ENCODE measurements around the gene ZNF513.

ZNF513 gene

DNA sequence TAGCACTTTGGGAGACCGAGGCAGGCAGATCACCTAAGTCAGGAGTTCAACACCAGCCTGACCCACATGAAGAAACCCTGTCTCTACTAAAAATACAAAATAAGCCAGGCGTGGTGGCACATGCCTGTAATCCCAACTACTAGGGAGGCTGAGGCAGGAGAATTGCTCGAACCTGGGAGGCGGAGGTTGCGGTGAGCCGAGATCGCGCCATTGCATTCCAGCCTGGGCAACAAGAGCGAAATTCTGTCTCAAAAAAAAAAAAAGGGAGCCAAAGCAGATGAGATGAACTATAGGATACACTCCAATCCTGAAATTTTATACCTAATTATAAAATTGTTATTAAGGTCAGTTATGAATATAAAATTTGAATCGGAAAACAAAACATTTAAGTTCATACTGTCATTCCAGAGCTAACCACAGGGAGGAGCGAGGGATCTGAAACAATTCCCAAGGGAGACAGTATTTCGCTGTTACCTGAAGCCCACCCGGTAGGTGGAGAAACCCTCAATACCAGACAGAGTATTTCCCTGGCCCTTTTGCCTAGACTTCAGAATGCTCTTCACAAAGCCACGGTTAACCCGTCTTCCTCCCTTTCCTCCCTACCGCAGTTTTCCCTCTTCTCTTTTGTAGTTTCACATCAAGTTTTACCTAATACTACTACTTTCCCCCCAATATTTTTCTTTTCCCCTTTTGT is 27.4 kb upstream of the ZNF513 start:
- TF ChIP-seq, protein P1, sequence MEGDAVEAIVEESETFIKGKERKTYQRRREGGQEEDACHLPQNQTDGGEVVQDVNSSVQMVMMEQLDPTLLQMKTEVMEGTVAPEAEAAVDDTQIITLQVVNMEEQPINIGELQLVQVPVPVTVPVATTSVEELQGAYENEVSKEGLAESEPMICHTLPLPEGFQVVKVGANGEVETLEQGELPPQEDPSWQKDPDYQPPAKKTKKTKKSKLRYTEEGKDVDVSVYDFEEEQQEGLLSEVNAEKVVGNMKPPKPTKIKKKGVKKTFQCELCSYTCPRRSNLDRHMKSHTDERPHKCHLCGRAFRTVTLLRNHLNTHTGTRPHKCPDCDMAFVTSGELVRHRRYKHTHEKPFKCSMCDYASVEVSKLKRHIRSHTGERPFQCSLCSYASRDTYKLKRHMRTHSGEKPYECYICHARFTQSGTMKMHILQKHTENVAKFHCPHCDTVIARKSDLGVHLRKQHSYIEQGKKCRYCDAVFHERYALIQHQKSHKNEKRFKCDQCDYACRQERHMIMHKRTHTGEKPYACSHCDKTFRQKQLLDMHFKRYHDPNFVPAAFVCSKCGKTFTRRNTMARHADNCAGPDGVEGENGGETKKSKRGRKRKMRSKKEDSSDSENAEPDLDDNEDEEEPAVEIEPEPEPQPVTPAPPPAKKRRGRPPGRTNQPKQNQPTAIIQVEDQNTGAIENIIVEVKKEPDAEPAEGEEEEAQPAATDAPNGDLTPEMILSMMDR (IDR thresholded peaks at IDR 0.05; ENCODE audit: insufficient read depth, low read depth, low read length, missing control alignments) = peak; percentile 77
- H3K4me3 ChIP-seq (ENCODE audit: low read length) = peak overlapping the region; percentile 90
- peak; percentile 68 for DNase-seq (ENCODE audit: low read depth)

GRCh38 chr2:27400348-27401135 is 20.0 kb upstream of the ZNF513 start:
- no peak overlapping the region for H3K4me3 ChIP-seq (ENCODE audit: low read length)
- TF ChIP-seq, protein P1 (IDR thresholded peaks at IDR 0.05; ENCODE audit: insufficient read depth, low read depth, low read length, missing control alignments) = no peak
- DNase-seq (ENCODE audit: low read depth) = no peak

DNA sequence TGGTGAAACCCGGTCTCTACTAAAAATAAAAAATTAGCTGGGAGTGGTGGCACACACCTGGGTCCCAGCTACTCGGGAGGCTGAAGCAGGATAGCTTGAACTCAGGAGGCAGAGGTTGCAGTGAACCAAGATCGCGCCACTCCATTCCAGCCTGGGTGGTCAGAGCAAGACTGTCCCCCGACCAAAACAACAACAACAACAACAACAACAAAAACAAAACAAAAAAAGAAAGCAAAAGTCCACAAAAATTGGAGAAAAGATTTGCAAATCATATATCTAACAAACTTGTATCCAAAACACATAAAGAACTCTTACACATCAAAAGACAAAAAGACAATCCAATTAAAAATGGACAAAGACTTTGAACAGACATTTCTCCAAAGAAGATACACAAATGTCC is 18.4 kb upstream of the ZNF513 start:
- no peak for DNase-seq (ENCODE audit: low read depth)
- TF ChIP-seq, protein P1 (IDR thresholded peaks at IDR 0.05; ENCODE audit: insufficient read depth, low read depth, low read length, missing control alignments) = no peak
- H3K4me3 ChIP-seq (ENCODE audit: low read length) = no peak overlapping the region

DNA sequence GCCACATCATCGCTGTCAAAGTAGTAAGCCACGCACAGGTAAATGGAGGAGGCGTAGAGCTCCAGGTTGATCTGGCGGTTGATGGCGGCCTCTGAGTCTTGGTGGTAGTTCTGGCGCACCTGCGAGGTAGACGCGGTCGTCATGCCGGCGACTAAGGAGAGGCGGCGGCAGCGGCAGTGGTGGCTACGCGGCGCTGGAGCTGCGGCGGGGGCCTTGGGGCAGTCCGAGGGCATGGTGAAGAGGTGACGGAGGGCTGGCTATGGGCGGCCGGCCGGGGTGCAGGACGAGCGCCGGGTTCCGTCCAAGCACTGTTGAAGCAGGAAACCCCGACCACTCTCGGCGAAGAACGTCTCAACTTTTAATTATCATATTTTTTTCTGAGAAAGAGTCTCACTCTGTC is 12.7 kb upstream of the ZNF513 start:
- H3K4me3 ChIP-seq (ENCODE audit: low read length) = no peak overlapping the region
- no peak for DNase-seq (ENCODE audit: low read depth)
- TF ChIP-seq, protein P1 (IDR thresholded peaks at IDR 0.05; ENCODE audit: insufficient read depth, low read depth, low read length, missing control alignments) = no peak

- TF ChIP-seq, protein P1 (IDR thresholded peaks at IDR 0.05; ENCODE audit: insufficient read depth, low read depth, low read length, missing control alignments) = no peak
- DNase-seq (ENCODE audit: low read depth) = no peak
- no peak overlapping the region for H3K4me3 ChIP-seq (ENCODE audit: low read length)
Measured at GRCh38 chr2:27390822-27391679, 10.5 kb upstream of the ZNF513 start.

- TF ChIP-seq, protein P1 (IDR thresholded peaks at IDR 0.05; ENCODE audit: insufficient read depth, low read depth, low read length, missing control alignments) = no peak
- DNase-seq (ENCODE audit: low read depth) = no peak
- no peak overlapping the region for H3K4me3 ChIP-seq (ENCODE audit: low read length)
Measured at GRCh38 chr2:27381577-27382181, 1.1 kb upstream of the ZNF513 start.

All from epithelial cell of esophagus (primary cell).